NCI-H2107 (cell line): ENCODE measurements around the gene ZIK1.

Experiments used
- DNase-seq: peaks from one replicate; lab custom pipeline; 2025; lab: John Stamatoyannopoulos, UW

Gene ZIK1

DNA sequence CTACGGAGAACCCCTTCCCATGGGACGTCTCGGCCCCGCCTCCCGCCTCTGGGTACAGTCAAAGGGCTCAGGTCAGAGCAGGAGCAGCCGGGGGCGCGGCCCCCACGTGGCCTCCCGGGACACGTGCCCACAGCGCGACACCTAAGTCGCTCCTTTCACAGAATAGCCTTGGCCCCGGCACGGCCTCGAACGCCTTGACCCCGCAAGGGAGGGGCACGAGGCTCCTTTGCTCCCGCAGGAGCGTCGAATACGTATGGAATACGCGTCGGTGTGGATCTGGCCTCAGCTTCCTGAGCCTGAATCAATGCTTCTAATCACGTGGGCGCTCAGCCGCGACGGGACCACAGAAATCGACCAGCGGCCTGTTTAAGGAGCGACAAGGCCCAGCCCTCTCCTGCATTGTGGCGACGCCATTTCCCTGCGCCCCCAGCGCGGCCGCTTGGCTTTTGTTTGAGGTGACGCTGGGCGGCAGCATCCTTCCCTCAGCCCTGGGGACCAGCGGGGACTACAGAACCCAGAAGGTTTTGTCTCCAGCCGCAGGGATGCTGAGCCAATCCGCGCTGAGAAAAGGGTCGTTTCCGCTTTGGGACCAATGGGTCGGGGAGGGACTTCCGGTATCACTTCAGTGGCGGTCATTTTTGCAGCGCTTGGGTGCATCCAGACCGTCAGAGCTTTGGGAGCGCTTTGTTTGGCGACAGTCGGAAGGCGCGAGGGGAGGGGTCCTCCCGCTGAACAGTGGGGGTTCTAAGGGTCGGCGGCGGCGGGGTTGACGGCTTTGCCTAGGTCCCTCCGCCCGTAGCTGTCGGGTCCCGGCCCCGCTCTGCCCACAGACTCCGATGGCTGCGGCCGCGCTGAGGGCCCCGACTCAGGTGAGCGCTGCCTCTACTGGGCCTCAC is at the start of gene ZIK1:
Gene ZIK1 (plus strand): TSS at position 625 of the 896 bp plus-strand sequence. CDS start 212 bp downstream, at position 837.
- peak; percentile 68 for DNase-seq

GRCh38 chr19:57537953-57538547 is 45.9 kb upstream of the ZIK1 start:
- no peak for DNase-seq

DNA sequence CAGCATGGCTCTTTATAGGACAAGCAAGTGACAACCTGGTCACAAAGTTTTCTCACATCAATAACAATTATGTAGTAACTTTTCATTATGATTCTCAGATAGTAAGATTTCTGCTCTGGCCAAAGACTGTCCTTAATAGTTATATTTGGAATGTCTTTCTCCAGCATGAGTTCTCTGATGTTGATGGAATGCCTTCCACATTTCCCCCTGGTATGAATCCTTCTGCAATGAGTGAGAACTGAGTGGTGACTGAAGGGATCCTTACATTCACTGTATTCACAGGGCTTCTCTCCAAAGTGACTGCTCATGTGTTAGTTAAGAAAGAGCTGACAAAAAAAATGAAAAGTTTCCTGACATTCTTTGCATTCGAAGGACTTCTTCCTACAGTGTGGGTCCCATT is 37.4 kb upstream of the ZIK1 start:
- no peak for DNase-seq

- DNase-seq, result no peak
Measured at GRCh38 chr19:57552432-57552831, 31.5 kb upstream of the ZIK1 start.

- no peak for DNase-seq
Measured at GRCh38 chr19:57557659-57558058, 26.3 kb upstream of the ZIK1 start.

DNA sequence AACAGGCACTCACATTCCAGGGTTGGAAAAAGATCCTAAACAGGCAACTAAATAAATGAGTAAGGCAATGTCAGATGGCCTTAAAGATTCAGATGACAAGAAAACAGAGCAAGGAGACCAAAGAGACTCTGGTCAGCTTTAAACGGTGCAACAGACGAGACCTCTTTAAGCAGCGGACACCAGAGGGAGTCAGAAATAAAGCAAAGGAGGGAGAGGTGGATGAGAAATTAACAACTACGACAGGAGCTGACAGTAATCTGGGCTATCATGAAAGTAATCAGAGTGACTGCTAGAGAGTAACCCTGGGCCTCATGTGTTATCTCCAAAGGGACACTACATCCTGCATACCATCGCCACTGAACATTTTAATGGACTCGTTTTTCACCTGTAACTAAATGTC is 25.4 kb upstream of the ZIK1 start:
- no peak for DNase-seq

GRCh38 chr19:57559008-57559403 is 24.9 kb upstream of the ZIK1 start:
- no peak for DNase-seq

GRCh38 chr19:57559404-57560025 is 24.4 kb upstream of the ZIK1 start, which contains the start of gene ZNF550:
ZNF550 (minus strand) TSS chr19:57559863; CDS start chr19:57559682, 181 bp downstream.
- peak; percentile 48 for DNase-seq

DNA sequence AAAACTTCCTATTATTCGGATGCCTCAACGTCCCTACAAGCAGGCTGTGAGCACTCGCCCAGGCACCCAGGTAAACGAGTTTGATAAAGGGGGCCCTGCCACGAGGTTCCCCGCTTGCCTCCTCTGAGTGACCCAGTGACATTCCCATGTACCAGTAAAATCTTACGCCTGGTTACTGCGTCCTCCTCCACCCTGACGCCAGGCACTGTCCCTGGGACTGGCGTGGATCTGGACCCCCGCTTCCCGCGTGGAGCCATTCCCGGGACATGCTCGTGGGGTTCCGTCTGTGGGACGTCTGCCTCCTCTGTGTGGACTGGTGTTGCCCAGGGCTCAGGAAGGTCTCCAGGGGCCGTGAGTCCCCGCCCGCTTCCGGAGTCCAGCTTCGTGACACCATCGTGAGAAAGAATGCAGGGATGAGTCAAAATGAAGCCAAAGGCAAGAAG is 23.9 kb upstream of the ZIK1 start:
- DNase-seq, result no peak

GRCh38 chr19:57563547-57563946 is 20.4 kb upstream of the ZIK1 start:
- DNase-seq, result no peak

DNA sequence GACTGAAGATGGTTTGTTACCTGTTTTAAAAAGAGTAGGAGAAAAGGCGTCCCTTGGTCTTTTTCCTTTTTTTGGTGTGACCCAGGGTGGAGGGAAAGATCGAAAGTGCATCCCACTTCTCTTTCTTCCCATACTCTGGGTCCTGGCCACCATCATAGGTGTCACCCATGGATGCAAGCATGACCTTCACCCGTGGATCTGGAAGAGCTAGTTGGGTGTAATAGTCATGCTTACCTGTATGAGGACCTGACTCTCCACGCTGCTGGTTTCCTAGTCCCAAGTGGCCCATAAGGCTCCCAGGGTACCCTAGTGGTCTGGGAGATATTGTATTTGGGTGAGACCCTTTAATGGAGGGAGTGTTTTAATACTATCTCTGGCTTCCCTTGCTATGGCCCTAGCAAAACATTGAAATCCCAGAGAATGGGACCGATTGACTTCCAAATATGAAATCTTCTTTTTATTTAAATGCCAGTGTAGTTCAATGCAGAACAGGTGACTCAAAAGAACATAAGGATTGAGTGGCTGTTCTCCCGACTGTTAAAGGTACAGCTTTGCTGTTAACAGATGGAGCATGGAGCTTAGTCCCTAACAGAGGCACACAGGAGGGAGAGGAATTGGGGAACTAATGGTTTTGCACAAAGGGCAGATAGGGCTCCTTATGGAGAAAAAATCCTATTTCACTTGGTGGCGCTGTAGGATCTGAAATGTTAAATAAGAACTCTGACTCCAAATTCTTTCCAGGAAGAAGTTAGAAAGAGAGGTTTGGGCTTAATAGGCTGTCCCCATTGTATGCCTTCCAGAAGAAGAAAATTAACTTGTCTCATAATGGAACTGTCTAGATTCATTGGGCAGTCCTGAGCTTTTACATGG is 17.3 kb upstream of the ZIK1 start:
- peak; percentile 1 for DNase-seq

DNA sequence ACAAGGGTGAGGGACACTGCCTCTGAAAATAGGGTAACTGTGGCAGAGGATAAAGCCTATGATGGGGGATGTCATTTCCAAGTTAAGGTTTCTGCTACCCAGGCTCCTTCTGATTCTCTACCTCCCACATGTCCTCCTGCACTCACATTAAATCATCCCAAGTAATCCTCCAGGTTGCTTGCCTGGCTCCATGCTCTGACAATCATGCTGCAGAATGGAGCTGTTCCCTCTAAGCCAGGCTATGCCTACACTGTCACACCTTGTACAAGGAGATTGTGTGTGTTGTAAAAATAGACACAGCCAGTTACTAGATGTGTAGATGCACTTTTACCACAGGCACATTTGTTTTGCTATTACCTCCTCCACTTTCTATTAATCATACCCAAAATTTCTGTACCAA is 13.2 kb upstream of the ZIK1 start:
- no peak for DNase-seq

GRCh38 chr19:57572415-57572947 is 11.5 kb upstream of the ZIK1 start:
- no peak for DNase-seq

DNA sequence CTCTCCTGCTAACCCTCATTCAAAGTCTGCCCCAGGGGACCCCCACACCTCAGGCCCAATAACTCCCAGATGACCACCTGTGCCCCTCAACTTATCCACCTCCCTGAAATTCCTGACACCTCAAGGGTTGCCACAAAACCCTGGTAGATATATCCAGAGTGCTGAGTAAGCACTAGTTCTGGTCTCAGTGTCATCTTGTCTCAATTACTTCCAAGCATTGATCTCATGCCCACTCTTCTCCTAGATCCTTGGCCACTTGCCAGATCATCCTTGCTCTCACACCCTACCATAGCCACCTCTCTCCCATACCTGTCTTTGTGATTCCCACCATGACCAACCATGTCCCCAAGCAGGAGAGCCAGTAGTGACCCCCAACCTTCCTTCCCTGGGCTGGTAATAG is 7.3 kb upstream of the ZIK1 start:
- no peak for DNase-seq

DNA sequence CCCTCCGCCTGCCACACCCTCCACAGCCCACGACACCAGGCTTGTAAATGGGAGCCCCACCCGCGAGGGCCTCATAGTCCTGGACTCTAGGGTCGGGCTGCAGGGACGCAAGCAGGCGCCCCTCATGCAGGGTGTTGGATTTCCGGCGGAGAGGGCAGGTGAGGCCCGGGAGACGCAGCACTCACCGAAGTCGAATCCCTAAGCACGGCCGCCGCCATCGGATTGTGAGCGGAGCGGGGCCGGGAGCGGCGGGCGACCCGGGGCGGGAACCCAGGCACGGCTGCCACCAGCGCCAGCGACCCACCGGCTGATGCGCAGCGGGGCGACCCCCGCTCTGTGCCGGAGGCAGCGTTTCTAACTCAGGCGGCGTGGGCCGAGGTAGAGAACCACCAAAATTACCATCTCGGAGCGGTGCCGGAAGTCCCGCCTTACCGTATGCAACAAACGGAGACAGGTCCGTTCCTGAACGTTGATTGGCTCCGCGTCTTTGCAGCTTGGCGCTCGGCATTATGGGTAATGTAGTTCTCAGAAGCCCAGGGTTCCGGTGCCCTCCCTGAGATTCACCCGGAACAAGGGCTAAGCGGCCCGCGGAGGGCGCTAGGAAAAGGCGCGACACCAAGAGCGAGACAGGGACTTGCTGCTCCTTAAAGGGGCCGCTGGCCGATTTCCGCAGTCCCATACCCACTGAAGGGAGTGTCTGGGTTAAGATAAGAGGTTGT is 5.3 kb upstream of the ZIK1 start, which contains the start of gene ZNF416:
Gene ZNF416 (minus strand): TSS at position 425 of the 719 bp plus-strand sequence. CDS start 207 bp downstream, at position 218.
- peak; percentile 88 for DNase-seq

- no peak for DNase-seq
Measured at GRCh38 chr19:57583104-57583520, 833 bp upstream of the ZIK1 start.

- DNase-seq, result no peak
Measured at GRCh38 chr19:57587529-57587928, 3.6 kb downstream of the ZIK1 start.

DNA sequence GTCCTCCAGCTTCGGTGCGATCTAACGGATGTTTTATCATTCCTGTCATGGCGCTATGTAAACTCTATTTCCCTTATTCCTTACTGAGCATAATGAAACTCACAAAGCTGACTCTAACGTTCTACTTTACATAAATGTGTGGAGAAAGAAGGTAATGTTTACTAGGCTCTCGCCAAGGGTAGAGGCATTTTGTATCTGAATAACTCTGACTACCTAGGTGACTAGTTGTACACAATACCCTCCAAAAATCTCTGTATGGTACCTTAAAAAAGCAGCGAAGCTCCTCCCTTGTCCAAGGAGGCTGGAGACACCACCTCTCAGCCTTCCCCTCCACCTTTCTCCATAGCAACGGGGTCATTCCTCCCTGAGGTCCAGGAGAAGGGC is 15.4 kb downstream of the ZIK1 start:
- no peak for DNase-seq

GRCh38 chr19:57599761-57600383 is 15.9 kb downstream of the ZIK1 start, which contains the start of gene ZNF530:
ZNF530 (plus strand) TSS chr19:57599885; CDS start chr19:57604346, 4,461 bp downstream.
- peak; percentile 81 for DNase-seq

DNA sequence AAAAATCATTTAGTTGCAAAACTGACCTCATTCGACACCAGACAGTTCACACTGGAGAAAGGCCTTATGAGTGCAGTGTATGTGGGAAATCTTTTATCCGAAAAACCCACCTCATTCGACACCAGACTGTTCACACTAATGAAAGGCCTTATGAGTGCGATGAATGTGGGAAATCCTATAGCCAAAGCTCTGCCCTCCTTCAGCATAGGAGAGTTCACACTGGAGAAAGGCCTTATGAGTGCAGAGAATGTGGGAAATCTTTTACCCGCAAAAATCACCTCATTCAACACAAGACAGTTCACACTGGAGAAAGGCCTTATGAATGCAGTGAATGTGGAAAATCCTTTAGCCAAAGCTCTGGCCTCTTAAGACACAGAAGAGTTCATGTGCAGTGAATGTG is 23.0 kb downstream of the ZIK1 start:
- no peak for DNase-seq
